ENCODE results near the gene BRSK1. TPM values are rescaled to one million over a fixed set of nuclear protein-coding genes. Genes with fewer than 3 reads are reported as not detected.

Gene BRSK1
- total and polyA plus RNA-seq, 2 of the 8 experiments (the other 6 are each of a cell fraction or from before 2014, with no cell fraction given), result 27.6 to 32.7 TPM

DNA sequence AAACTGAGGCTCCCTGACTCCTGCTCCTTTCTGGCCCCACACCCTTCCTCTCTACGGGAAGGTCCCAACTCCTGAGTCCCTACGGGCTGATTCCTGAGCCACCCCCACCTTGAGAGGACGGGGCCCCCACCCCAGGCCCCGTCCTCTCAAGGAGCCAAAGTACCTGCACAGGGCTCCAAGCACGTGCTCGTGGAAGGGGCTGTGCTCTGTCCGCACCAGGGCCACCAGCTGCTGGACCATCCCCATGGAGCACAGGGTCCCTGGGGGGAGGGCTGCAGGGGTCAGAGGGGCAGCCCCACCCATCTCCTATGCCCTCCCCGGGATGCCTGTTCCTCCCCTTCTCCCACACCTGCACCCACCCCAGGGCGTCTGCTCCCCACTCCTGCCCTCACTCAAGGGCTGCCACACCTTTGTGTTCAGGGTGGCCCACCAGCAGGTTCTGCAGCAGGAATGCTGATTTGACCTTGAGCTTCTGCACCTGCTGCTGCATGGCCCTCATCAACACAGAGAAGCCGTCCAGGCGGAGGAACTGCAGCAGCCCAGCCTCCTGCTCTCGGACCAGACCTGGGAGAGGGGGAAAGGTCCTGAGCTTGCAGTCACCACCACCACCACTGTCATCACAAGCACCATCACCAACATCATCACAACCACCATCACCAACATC, 17.9 kb upstream of the BRSK1 start (continued):
- TF ChIP-seq, protein P1, sequence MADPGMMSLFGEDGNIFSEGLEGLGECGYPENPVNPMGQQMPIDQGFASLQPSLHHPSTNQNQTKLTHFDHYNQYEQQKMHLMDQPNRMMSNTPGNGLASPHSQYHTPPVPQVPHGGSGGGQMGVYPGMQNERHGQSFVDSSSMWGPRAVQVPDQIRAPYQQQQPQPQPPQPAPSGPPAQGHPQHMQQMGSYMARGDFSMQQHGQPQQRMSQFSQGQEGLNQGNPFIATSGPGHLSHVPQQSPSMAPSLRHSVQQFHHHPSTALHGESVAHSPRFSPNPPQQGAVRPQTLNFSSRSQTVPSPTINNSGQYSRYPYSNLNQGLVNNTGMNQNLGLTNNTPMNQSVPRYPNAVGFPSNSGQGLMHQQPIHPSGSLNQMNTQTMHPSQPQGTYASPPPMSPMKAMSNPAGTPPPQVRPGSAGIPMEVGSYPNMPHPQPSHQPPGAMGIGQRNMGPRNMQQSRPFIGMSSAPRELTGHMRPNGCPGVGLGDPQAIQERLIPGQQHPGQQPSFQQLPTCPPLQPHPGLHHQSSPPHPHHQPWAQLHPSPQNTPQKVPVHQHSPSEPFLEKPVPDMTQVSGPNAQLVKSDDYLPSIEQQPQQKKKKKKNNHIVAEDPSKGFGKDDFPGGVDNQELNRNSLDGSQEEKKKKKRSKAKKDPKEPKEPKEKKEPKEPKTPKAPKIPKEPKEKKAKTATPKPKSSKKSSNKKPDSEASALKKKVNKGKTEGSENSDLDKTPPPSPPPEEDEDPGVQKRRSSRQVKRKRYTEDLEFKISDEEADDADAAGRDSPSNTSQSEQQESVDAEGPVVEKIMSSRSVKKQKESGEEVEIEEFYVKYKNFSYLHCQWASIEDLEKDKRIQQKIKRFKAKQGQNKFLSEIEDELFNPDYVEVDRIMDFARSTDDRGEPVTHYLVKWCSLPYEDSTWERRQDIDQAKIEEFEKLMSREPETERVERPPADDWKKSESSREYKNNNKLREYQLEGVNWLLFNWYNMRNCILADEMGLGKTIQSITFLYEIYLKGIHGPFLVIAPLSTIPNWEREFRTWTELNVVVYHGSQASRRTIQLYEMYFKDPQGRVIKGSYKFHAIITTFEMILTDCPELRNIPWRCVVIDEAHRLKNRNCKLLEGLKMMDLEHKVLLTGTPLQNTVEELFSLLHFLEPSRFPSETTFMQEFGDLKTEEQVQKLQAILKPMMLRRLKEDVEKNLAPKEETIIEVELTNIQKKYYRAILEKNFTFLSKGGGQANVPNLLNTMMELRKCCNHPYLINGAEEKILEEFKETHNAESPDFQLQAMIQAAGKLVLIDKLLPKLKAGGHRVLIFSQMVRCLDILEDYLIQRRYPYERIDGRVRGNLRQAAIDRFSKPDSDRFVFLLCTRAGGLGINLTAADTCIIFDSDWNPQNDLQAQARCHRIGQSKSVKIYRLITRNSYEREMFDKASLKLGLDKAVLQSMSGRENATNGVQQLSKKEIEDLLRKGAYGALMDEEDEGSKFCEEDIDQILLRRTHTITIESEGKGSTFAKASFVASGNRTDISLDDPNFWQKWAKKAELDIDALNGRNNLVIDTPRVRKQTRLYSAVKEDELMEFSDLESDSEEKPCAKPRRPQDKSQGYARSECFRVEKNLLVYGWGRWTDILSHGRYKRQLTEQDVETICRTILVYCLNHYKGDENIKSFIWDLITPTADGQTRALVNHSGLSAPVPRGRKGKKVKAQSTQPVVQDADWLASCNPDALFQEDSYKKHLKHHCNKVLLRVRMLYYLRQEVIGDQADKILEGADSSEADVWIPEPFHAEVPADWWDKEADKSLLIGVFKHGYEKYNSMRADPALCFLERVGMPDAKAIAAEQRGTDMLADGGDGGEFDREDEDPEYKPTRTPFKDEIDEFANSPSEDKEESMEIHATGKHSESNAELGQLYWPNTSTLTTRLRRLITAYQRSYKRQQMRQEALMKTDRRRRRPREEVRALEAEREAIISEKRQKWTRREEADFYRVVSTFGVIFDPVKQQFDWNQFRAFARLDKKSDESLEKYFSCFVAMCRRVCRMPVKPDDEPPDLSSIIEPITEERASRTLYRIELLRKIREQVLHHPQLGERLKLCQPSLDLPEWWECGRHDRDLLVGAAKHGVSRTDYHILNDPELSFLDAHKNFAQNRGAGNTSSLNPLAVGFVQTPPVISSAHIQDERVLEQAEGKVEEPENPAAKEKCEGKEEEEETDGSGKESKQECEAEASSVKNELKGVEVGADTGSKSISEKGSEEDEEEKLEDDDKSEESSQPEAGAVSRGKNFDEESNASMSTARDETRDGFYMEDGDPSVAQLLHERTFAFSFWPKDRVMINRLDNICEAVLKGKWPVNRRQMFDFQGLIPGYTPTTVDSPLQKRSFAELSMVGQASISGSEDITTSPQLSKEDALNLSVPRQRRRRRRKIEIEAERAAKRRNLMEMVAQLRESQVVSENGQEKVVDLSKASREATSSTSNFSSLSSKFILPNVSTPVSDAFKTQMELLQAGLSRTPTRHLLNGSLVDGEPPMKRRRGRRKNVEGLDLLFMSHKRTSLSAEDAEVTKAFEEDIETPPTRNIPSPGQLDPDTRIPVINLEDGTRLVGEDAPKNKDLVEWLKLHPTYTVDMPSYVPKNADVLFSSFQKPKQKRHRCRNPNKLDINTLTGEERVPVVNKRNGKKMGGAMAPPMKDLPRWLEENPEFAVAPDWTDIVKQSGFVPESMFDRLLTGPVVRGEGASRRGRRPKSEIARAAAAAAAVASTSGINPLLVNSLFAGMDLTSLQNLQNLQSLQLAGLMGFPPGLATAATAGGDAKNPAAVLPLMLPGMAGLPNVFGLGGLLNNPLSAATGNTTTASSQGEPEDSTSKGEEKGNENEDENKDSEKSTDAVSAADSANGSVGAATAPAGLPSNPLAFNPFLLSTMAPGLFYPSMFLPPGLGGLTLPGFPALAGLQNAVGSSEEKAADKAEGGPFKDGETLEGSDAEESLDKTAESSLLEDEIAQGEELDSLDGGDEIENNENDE (IDR thresholded peaks at IDR 0.05; ENCODE audit: insufficient replicate concordance, low read length), result no peak
- TF ChIP-seq CBX8 (IDR thresholded peaks at IDR 0.05; ENCODE audit: borderline replicate concordance, low read depth, low read length), result no peak
- no peak for TF ChIP-seq ZNF274 (IDR thresholded peaks at IDR 0.05; ENCODE audit: borderline replicate concordance, extremely low read depth, low read length)
- no peak for TF ChIP-seq KDM1A (IDR thresholded peaks at IDR 0.05; ENCODE audit: borderline replicate concordance, low read length)
- TF ChIP-seq POLR2AphosphoS5 (IDR thresholded peaks at IDR 0.05; ENCODE audit: low read depth, low read length), result no peak
